Hepatocyte (in vitro differentiated cells): Measurements from ENCODE around the gene TOP1.

ENCODE experiments used
- CTCF ChIP-seq: fragments of 200-600 bp; sonication (generic); IDR thresholded peaks from 2 replicates; pipeline ENCODE4 v1.5.1; 2016; ENCODE audit warnings: antibody characterized with exemption, mild to moderate bottlenecking; ENCODE audit not compliant: poor library complexity
- EZH2 ChIP-seq: fragments of 200-600 bp; sonication (generic); IDR thresholded peaks from 2 replicates; pipeline ENCODE4 v1.6.1; 2016; ENCODE audit warnings: antibody characterized with exemption, mild to moderate bottlenecking, borderline replicate concordance

DNA sequence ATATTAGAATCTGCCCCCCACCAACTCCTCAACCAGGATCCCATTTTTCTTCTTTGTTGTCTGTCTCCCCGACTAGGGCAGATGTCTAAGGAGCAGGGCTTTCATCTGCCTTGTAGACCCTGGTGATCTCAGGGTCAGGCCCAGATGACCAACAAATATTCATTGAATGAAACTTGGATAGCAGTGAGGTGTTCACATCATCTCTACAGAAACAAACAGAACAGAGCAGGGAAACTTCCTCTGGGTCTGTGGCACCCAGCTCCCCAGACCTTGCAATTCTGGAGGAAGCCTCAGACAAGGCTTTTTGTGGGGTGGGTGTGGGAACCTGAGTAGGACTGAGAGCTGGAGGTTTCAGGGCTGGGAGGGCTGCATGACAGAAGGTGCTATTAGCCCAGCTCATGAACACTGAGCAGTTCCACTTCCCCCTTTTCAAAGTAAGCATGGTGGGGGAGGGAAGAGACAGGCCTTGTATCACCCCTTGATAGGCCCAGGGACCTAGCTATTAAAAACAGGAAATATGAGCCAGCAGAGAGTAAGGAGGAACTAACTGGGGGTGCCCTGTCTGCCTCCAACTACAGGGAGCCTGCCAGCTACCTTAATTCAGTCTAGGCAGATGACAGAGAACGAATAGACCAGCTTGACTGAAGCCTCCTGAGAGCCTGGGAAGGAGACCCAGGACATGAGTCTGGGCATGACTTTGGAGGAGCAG lies 37.3 kb upstream of the TOP1 start:
- no peak for TF ChIP-seq EZH2
- no peak for TF ChIP-seq CTCF
